DOHH2 (cell line): ENCODE measurements around the gene SOWAHA.

ENCODE experiments used
- H3F3A ChIP-seq: fragments of 200-600 bp; sonication (generic), shearing (Covaris generic); 2 replicates; pipeline ENCODE4 v1.6.0; 2016; ENCODE audit warnings: antibody characterized with exemption, mild to moderate bottlenecking; ENCODE audit not compliant: control insufficient read depth, insufficient read depth
- H3K27ac ChIP-seq: fragments of 200-600 bp; sonication (generic); 2 replicates; pipeline ENCODE4 v1.5.1; 2014; ENCODE audit warnings: low read depth, mild to moderate bottlenecking, low read length, moderate library complexity
- H3K27me3 ChIP-seq: fragments of 200-600 bp; sonication (generic); 2 replicates; pipeline ENCODE4 v1.6.1; 2014; ENCODE audit warnings: mild to moderate bottlenecking, low read length, mixed read lengths; ENCODE audit not compliant: control insufficient read depth
- H3K36me3 ChIP-seq: fragments of 200-600 bp; sonication (generic); 2 replicates; pipeline ENCODE4 v1.6.1; 2014; ENCODE audit warnings: mild to moderate bottlenecking, low read length, moderate library complexity, mixed read lengths; ENCODE audit not compliant: control insufficient read depth
- H3K4me1 ChIP-seq: fragments of 200-600 bp; sonication (generic); 2 replicates; pipeline ENCODE4 v1.6.1; 2014; ENCODE audit warnings: mild to moderate bottlenecking, low read length, mixed read lengths; ENCODE audit not compliant: control insufficient read depth
- H3K4me2 ChIP-seq: fragments of 200-600 bp; sonication (generic); 2 replicates; pipeline ENCODE4 v1.6.0; 2014; ENCODE audit warnings: mild to moderate bottlenecking, low read length, moderate library complexity
- H3K4me3 ChIP-seq: fragments of 200-600 bp; sonication (generic); 2 replicates; pipeline ENCODE4 v1.5.1; 2014; ENCODE audit warnings: mild to moderate bottlenecking, low read length, mixed read lengths
- H3K79me2 ChIP-seq: fragments of 200-600 bp; sonication (generic); 2 replicates; pipeline ENCODE4 v1.6.1; 2014; ENCODE audit warnings: mild to moderate bottlenecking, low read length, mixed read lengths; ENCODE audit not compliant: control insufficient read depth
- H3K9me2 ChIP-seq: fragments of 200-600 bp; sonication (generic); replicated peaks from 2 replicates; pipeline ENCODE4 v1.6.1; 2014; ENCODE audit warnings: mild to moderate bottlenecking, low read length, mixed read lengths; ENCODE audit not compliant: control insufficient read depth
- H3K9me3 ChIP-seq: fragments of 200-600 bp; sonication (generic); 2 replicates; pipeline ENCODE4 v1.6.1; 2014; ENCODE audit warnings: antibody characterized with exemption, low read length, mixed read lengths; ENCODE audit not compliant: control insufficient read depth, insufficient read depth
- H4K20me1 ChIP-seq: fragments of 200-600 bp; sonication (generic); 2 replicates; pipeline ENCODE4 v1.6.0; 2014; ENCODE audit warnings: low read depth, mild to moderate bottlenecking, antibody characterized with exemption, low read length, moderate library complexity; ENCODE audit not compliant: control insufficient read depth, insufficient read depth
- CTCF ChIP-seq: fragments of 200-600 bp; sonication (generic); IDR thresholded peaks from one replicate; pipeline ENCODE4 v1.5.1; 2014; ENCODE audit warnings: antibody characterized with exemption, mild to moderate bottlenecking, low read depth, low read length; ENCODE audit not compliant: poor library complexity, severe bottlenecking
- EZH2phosphoT487 ChIP-seq: fragments of 200-600 bp; sonication (generic); IDR thresholded peaks from 2 replicates; pipeline ENCODE4 v1.6.1; 2017; ENCODE audit warnings: borderline replicate concordance, mild to moderate bottlenecking, antibody characterized with exemption, low read length, moderate library complexity, mixed read lengths

The SOWAHA gene

GRCh38 chr5:132790201-132790865, 22.8 kb upstream of the SOWAHA start:
- no peaks in the 10 kb centered on the region for H3K9me3 ChIP-seq

GRCh38 chr5:132791026-132791425, 22.1 kb upstream of the SOWAHA start:
- Histone ChIP-seq H3F3A (no peaks in the 10 kb centered on the region), H3K4me3 (no peak overlapping the region), H3K79me2 (no peaks in the 10 kb centered on the region), H3K9me3 (no peaks in the 10 kb centered on the region), H3K27ac (no peak overlapping the region), H3K27me3 (peaks cover 11% of the 10 kb centered on the region; the same call in 1 of the 2 replicates), H3K36me3 (no peaks in the 10 kb centered on the region), H4K20me1 (no peaks in the 10 kb centered on the region; the same call in 1 of the 2 replicates), H3K4me2 (no peak overlapping the region), H3K4me1 (no peaks in the 10 kb centered on the region), H3K9me2 (no peaks in the 10 kb centered on the region)
- TF ChIP-seq CTCF: no peak
- TF ChIP-seq EZH2phosphoT487: no peak

More at GRCh38 chr5:132790201-132790865, 22.8 kb upstream of the SOWAHA start:
- Histone ChIP-seq H3K27ac (no peak overlapping the region), H3K4me3 (no peak overlapping the region), H3K4me1 (no peaks in the 10 kb centered on the region), H4K20me1 (no peaks in the 10 kb centered on the region; the same call in 1 of the 2 replicates), H3K9me2 (no peaks in the 10 kb centered on the region), H3K36me3 (no peaks in the 10 kb centered on the region), H3F3A (no peaks in the 10 kb centered on the region), H3K4me2 (no peak overlapping the region), H3K79me2 (no peaks in the 10 kb centered on the region), H3K27me3 (peaks cover 17% of the 10 kb centered on the region)
- TF ChIP-seq EZH2phosphoT487 (no peak), CTCF (no peak)

- TF ChIP-seq CTCF (no peak), EZH2phosphoT487 (no peak)
- no peak overlapping the region for H3K4me3 ChIP-seq
These were observed 15.5 kb upstream of the SOWAHA start for GRCh38 chr5:132797651-132798050.

More at GRCh38 chr5:132797651-132798050, 15.5 kb upstream of the SOWAHA start:
- Histone ChIP-seq H3K27me3 (peaks cover 22% of the 10 kb centered on the region), H3K4me2 (no peak overlapping the region), H3F3A (no peaks in the 10 kb centered on the region), H3K27ac (no peak overlapping the region), H3K36me3 (no peaks in the 10 kb centered on the region), H3K4me1 (no peaks in the 10 kb centered on the region), H4K20me1 (no peaks in the 10 kb centered on the region), H3K79me2 (no peaks in the 10 kb centered on the region), H3K9me3 (no peaks in the 10 kb centered on the region), H3K9me2 (no peaks in the 10 kb centered on the region)
